ENCODE results near the gene LLCFC1.

Gene LLCFC1

DNA sequence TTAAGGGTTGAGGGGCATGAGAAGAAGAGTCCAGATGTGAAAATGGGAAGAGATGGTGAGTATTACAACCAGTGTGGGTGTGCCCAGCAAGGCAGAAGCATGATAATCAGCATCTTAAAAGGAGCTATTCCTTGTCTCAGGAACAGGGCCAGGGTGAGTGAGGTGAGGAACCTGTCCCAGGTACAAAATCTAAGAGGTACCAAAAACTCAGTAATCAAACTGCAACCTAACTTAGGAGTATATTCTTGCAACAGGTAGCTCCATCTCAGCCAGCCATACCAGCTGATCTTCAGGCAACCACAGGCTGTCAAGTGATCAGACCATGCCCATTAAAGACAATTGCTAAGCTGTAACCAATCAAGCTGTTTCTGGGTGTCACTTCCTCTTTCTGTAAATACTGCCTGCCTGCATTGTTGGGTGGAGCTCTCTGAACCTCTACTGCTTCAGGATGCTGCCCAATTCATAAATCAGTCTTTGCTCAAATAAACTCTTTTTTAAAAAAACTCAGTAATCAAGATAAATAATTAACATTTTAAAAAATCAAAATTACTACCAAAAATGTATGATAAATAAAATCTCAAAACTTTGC, 15.5 kb downstream of the LLCFC1 start:
- H3K27me3 ChIP-seq (replicated peaks; ENCODE audit: control insufficient read depth, insufficient read depth, low read length): no peaks in the 10 kb centered on the region
- TF ChIP-seq, protein P1, sequence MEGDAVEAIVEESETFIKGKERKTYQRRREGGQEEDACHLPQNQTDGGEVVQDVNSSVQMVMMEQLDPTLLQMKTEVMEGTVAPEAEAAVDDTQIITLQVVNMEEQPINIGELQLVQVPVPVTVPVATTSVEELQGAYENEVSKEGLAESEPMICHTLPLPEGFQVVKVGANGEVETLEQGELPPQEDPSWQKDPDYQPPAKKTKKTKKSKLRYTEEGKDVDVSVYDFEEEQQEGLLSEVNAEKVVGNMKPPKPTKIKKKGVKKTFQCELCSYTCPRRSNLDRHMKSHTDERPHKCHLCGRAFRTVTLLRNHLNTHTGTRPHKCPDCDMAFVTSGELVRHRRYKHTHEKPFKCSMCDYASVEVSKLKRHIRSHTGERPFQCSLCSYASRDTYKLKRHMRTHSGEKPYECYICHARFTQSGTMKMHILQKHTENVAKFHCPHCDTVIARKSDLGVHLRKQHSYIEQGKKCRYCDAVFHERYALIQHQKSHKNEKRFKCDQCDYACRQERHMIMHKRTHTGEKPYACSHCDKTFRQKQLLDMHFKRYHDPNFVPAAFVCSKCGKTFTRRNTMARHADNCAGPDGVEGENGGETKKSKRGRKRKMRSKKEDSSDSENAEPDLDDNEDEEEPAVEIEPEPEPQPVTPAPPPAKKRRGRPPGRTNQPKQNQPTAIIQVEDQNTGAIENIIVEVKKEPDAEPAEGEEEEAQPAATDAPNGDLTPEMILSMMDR (IDR thresholded peaks at IDR 0.05; ENCODE audit: insufficient read depth, low read length, poor library complexity, severe bottlenecking): no peak
- DNase-seq (ENCODE audit: extremely low read depth, insufficient read length): no peak
- H3K36me3 ChIP-seq (ENCODE audit: control insufficient read depth, insufficient read depth, low read length): no peaks in the 10 kb centered on the region
- H3K4me3 ChIP-seq (replicated peaks; ENCODE audit: low read depth, low read length): no peak overlapping the region

DNA sequence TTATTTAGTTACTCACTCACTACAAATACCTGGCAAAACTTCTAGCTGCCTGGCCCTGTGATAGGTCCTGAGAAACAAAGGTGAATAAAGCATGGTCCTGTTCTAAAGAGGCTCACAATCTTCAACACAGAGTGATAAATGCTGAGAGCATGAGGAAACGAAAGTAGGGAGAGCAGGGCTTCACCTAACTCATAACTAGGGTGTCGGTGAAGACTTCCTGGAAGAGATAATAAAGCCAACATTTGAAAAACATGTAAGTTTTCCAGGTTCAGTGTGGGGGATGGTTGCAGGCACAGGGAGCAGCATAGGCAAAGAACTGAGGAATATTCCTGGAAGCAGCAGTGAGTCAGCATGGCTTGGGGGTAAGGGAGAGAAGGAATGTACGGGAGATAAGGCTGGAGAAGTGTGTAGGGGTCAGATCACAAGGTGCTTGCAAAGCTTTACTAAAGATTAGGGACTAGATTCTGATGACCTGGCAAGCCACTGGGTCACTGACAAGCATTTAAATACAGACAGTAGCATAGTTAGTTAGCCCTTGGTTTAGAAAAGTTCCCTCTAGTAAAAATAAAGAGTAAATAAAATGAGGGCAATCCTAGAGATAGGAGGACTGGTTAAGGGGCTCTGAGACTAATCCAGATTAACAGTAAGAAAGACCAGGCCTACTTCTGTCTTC, 17.8 kb downstream of the LLCFC1 start:
- DNase-seq (ENCODE audit: extremely low read depth, insufficient read length): no peak
- Histone ChIP-seq H3K4me3 (replicated peaks; ENCODE audit: low read depth, low read length) (no peak overlapping the region), H3K27me3 (replicated peaks; ENCODE audit: control insufficient read depth, insufficient read depth, low read length) (no peaks in the 10 kb centered on the region), H3K36me3 (ENCODE audit: control insufficient read depth, insufficient read depth, low read length) (no peaks in the 10 kb centered on the region)
- TF ChIP-seq, protein P1 (IDR thresholded peaks at IDR 0.05; ENCODE audit: insufficient read depth, low read length, poor library complexity, severe bottlenecking): no peak

DNA sequence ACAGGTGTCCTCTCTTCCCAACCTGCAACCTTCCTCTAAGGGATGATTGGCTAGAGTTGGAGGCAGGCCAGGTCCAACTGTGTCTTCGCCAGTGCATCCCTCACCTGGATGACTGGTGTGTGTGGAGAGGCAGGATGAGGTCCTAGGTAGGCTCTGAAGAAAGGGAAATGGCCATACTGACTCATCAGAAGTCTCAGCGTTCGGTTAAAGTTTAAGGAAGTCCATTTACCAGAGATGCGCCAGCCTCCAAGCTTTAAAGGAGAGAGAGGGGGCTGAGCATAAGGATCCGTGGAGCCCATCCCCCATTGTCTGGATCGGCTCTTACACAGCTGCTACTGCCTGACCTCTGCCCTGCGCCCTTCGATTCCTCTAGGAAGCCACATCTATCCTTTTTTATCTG, 18.4 kb downstream of the LLCFC1 start:
- TF ChIP-seq, protein P1 (IDR thresholded peaks at IDR 0.05; ENCODE audit: insufficient read depth, low read length, poor library complexity, severe bottlenecking): no peak
- no peak overlapping the region for H3K4me3 ChIP-seq (replicated peaks; ENCODE audit: low read depth, low read length)

DNA sequence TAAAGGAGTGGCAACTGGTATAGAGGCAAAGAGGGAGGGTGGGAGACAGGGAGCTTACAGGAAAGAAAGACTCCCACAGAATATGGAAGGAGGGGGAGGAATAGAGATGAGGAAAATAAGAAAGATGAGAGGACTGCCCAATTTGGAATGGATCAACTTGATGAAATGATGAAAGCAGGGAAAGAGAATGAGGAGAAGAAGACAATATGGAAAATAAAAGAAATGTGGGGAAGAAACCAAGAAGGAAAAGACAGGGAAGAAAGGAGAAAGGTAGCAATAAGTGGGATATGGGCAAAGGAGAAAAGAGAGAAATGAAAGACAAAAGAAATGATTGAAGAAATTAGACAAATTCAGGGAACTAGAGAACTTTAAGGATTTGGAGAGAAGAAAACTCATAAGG, 19.9 kb downstream of the LLCFC1 start:
- no peak for DNase-seq (ENCODE audit: extremely low read depth, insufficient read length)
- Histone ChIP-seq H3K27me3 (replicated peaks; ENCODE audit: control insufficient read depth, insufficient read depth, low read length) (no peaks in the 10 kb centered on the region), H3K4me3 (replicated peaks; ENCODE audit: low read depth, low read length) (no peak overlapping the region), H3K36me3 (ENCODE audit: control insufficient read depth, insufficient read depth, low read length) (no peaks in the 10 kb centered on the region)
- TF ChIP-seq, protein P1 (IDR thresholded peaks at IDR 0.05; ENCODE audit: insufficient read depth, low read length, poor library complexity, severe bottlenecking): no peak

More for the DNA sequence above, 18.4 kb downstream of the LLCFC1 start:
- H3K27me3 ChIP-seq (replicated peaks; ENCODE audit: control insufficient read depth, insufficient read depth, low read length): no peaks in the 10 kb centered on the region
- no peaks in the 10 kb centered on the region for H3K36me3 ChIP-seq (ENCODE audit: control insufficient read depth, insufficient read depth, low read length)
- no peak for DNase-seq (ENCODE audit: extremely low read depth, insufficient read length)

DNA sequence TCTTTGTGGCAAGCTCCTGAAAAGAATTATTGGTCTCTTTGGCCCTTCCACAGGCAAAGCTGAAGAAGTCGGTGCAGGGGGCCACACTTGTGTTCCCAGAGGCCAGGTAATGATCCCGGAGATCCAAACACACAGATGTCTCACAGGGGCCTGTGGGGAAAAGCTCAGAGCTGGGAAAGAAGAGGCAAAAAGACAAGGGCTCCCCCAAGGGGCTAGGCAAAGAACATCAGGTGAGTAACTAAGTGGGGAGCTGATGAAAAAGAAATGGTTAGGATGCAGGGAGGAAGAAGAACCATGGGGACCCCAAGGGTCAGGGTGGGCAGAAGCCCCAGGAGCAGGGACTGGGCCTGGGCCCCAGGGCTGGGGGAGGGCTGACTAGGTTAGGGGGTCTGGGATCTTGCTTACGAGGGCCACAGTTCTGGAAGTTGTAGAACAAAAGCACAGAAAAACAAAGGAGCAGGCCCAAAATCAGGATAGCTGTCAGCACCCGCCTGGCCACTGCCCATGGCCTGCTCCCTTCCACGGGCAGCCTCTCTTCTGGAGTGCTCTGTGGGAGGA, 21.8 kb downstream of the LLCFC1 start:
- Histone ChIP-seq H3K4me3 (replicated peaks; ENCODE audit: low read depth, low read length) (no peak overlapping the region), H3K36me3 (ENCODE audit: control insufficient read depth, insufficient read depth, low read length) (no peaks in the 10 kb centered on the region), H3K27me3 (replicated peaks; ENCODE audit: control insufficient read depth, insufficient read depth, low read length) (no peaks in the 10 kb centered on the region)
- TF ChIP-seq, protein P1 (IDR thresholded peaks at IDR 0.05; ENCODE audit: insufficient read depth, low read length, poor library complexity, severe bottlenecking): peak; percentile 50
- DNase-seq (ENCODE audit: extremely low read depth, insufficient read length): no peak
